HG03521 (cell line): ENCODE data around the gene SIGLEC12.

Experiments used
- ATAC-seq: cut with Tn5 transposase; IDR thresholded peaks from one replicate; pipeline ENCODE4 v1.9.1; 2021; ENCODE audit warnings: mild to moderate bottlenecking, moderate library complexity; ENCODE audit not compliant: unreplicated experiment

SIGLEC12 gene

DNA sequence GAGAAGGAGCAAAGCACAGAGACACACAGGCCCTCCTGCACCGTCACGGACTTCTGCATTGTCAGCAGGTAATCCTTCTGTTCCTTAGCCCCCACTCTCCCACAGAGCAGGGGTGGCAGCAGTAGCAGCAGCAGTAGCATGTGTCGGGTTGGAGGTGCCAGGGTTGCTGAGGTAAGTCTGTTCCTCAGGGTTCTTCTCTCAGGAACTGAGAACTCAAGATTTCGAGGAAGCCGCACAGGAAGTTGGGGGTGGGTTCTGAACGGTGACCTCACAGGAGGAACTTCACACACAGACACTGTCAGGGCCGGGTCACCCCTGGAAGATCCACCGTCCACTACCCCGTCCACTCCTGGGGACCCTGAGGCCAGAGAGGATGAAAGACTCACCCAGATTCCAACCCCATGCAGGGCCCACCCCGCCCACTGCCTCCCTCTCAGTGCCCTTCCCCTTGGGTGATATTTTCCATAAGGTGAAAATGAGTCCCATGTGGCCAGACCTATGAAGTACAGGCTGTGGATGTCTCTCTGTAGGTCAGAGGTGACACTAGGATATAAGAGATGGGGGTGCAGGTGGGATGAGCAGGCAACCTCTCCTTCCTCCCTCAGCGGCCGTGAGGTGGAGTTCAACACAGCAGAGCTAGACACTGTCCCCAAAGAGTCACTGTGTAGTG, at the start of gene SIGLEC12:
SIGLEC12 (minus strand) TSS at position 207 of the 670 bp plus-strand sequence; CDS start at position 140, 67 bp downstream.
- no peak for ATAC-seq

- no peak for ATAC-seq
These were observed 49.5 kb upstream of the SIGLEC12 start for GRCh38 chr19:51550848-51551672.

DNA sequence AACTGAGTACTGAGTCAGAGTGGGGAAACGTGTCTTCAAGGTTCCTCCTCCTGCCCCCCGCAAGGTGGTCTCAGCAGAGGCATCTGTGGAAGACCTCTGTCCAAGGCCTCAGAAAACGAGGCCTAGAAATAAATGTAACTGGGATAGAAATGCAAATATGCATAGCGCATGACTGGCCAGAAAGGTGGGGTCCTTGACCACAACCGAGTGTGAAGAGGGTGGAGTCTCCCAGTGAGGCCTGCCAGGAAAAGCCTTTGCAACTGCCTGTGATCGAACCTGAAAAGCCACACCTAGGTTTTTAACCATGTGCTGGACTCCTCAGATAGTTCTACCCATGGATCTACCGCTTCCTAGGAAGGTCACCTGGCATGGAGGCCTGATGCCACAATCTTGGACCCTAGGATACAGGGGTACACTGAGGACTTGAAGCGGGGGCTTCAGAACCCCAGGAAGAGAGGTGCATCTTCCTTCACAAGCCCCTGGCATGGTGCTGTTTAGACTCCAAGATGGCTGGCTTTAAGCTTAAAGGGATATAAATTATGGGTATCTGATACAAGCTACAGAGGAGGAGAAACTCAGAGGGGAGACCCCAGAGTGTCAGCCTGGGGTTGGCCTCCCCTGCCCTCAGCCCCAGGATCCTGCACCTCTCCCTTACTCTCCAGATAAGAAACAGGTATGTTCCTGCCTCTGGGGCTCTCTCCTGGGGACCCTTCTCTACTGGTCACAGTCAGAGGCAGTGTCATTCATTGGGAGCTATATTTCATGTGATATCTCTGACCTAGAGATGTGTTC, 48.1 kb upstream of the SIGLEC12 start:
- no peak for ATAC-seq

GRCh38 chr19:51548891-51549305, 47.3 kb upstream of the SIGLEC12 start:
- ATAC-seq = no peak

- ATAC-seq = no peak
These were observed 46.6 kb upstream of the SIGLEC12 start for GRCh38 chr19:51548213-51548651.

GRCh38 chr19:51547397-51548212, 46.0 kb upstream of the SIGLEC12 start:
- ATAC-seq = no peak

DNA sequence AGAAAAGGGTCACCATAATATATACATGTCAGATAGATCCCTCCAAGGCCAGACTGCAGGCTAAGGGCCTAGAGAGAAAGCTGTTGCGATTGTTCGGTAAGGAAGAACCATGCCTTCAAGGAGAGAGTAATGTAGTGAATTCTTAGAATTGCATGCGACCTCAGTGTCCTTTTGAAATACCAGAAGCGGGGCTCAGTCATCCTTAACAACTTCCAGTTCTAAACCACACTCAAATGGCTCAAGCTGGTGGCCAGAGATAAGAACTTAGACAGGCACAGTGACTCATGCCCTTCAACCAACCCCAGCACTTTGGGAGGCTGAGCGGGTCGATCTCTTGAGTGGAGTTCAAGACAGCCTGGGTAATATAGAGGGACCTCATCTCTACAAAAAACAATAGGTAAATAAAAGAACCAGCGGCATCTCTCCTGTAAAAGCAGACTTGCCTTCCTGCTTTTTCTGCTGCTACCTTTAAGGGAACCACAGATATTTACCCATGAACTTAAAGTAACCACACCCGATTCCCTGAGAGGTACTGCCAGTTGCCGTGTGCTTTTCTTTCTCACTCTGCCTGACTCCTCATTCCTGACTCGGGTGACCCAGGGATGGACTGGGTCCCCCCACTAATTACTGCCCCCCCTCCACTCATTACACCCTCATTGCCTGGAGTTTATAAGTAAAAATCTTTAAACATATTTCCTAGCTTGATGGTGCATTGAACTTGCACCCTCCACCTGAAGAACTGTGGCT, 45.2 kb upstream of the SIGLEC12 start:
- no peak for ATAC-seq

DNA sequence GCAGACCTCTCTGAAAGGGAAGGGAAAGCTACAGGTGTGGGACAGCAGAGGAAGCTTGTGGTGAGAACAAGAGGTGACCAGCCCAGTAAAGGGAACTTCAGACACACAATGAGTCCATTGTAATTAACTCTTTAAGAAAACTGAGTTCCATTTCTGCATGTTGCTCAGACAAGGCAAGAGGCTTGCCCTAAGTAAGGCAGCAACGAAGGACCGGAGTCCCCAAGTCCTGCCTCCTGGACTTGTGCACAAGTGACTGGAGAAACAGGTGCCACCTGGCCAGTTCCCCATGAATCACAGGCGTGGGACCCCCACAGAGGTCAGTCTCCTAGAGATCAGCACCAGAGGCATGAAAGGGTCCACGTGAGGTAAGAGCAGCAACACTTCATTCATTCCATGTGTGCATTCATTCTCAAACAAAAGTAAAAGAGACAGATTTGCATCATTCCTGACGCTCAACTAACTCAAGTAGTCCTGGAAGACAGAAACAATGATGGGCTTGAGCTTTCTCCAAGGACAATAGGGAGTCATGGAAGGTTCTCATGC, 44.6 kb upstream of the SIGLEC12 start:
- no peak for ATAC-seq

- ATAC-seq = no peak
These were observed 42.4 kb upstream of the SIGLEC12 start for GRCh38 chr19:51544038-51544437.

DNA sequence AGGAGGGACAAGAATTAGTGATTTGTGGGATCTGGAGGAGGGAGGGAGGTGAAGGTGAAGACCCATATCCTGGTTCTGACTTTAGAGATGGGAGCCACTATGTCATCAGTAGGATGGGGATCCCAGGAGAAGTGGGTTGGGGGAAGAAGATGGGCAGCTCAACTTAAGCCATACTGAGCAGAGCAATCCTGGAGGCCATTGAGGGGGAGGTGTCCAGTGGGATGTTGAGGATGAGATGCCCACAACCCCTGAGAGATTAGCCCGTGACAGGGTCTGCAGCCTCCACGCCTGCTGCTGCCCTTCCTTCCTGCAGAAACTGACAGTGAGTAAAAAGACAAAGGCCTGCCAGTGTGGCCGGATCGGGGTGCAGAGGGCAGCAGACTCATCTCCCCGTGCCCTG, 41.1 kb upstream of the SIGLEC12 start:
- no peak for ATAC-seq

DNA sequence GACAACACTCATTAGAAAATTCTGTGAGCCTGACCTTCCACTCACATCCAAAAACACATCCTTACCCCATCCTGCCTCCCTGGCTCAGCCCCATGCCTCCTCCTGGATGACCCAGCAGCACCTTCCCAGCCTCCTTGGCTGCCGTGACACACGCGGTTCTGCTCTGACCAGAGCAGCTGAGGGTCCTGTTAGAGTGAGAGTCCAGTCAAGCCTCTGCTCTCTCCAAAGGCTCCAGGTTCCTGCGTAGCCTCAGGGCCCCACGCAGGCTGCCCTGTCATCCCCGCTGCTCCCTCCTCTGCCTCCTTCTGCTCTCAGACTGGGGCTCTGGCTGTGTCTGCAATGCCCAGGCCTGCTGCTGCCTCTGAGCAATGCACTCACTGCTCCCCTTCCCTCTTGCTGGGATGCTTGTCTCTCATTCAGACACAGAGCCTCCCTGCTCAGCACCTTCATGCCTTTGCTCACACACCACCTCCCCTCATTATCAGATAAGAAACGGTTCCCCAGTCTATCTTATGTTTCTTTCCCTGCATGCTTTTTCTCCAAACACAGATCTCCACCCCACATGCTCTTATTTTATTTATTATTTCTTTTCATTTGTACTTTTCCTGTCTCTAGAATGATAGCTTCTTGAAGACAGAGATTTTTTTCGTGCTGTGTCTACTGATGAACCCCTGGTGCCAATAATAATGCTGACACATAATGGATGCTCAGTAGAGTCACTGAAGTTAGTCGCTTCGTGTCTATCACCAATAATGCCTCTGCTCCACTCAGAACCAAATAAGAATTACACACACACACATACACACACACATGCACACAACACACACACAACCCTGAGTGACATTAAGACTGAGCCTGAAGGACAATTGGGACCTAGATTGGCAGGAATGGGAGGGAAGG, 40.1 kb upstream of the SIGLEC12 start:
- ATAC-seq = no peak

- no peak for ATAC-seq
These were observed 38.3 kb upstream of the SIGLEC12 start for GRCh38 chr19:51539821-51540366.

DNA sequence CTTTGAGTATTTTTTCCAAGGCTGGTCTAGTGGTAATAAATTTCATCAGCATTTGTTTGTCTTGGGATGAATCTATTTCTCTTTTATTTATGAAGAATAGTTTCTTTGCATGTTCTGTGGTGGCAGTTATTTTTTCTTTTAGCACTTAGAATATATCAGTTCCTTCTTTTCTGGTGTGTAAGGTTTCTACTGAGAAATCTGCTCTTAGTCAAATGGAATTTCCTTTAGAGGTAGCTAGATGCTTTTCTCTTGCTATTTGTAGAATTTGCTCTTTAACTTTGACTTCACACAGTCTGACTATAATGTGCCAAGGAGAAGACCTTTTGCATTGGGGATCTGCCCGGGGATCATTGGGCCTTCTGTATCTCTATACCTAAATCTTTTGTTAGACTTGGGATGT, 33.9 kb upstream of the SIGLEC12 start:
- ATAC-seq = no peak

GRCh38 chr19:51531349-51532315, 30.0 kb upstream of the SIGLEC12 start, which contains the start of gene SIGLEC6:
Gene SIGLEC6, minus strand, starts transcription at chr19:51531670. Its CDS starts 22 bp downstream, at chr19:51531648.
- peak; percentile 50 for ATAC-seq

GRCh38 chr19:51530616-51531015, 29.0 kb upstream of the SIGLEC12 start:
- no peak for ATAC-seq

GRCh38 chr19:51529301-51529700, 27.7 kb upstream of the SIGLEC12 start:
- no peak for ATAC-seq

GRCh38 chr19:51525651-51526050, 24.1 kb upstream of the SIGLEC12 start:
- ATAC-seq = no peak
